ENCODE measurements around the gene MMP19. TPM values are rescaled to one million over a fixed set of nuclear protein-coding genes. Genes with fewer than 3 reads are reported as not detected.
"Not testable (repeated sequence)": the region's sequence is repeated elsewhere in the genome, so short reads cannot be mapped to it uniquely, and the experiment has no call there.

The MMP19 gene
- total RNA-seq, 1 donor from 2014 or later = 0.53 TPM

DNA sequence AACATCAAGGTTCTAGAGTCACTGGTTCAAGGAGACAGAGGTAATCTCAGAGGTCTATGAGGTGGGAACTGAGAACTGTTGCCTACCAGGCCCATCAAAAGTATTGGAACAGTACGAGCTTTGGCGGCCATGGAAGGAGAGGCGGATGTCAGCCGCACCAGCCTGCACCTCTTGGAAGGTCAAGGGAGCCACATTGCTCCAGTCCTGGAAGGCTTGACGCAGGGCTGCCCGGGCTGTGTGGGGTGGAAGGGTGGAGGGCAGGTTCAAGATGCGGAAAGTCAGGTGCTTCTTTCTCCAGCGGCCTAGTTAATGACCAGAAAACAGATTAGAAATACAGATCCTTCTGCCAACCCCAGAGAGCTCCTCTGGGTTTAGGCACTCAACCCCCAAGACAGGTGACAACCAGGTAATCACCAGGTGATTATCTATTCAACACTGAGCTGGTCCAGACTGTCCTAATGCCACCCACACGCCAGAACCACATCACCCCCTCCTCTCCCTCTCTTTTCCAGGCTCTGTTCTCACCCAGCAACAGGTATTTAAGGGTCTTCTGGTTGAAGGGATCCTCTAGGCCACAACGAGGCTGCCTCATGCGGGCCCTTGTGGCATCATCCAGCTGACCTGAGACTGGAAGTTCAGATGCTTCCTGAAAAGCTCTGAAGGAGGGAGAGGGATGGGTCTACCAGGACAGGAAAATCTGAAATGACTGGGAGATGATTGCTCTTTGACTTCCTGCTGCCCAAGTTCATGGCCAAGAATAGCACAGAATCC is 2.0 kb downstream of the MMP19 start:
- TF ChIP-seq, protein P1, sequence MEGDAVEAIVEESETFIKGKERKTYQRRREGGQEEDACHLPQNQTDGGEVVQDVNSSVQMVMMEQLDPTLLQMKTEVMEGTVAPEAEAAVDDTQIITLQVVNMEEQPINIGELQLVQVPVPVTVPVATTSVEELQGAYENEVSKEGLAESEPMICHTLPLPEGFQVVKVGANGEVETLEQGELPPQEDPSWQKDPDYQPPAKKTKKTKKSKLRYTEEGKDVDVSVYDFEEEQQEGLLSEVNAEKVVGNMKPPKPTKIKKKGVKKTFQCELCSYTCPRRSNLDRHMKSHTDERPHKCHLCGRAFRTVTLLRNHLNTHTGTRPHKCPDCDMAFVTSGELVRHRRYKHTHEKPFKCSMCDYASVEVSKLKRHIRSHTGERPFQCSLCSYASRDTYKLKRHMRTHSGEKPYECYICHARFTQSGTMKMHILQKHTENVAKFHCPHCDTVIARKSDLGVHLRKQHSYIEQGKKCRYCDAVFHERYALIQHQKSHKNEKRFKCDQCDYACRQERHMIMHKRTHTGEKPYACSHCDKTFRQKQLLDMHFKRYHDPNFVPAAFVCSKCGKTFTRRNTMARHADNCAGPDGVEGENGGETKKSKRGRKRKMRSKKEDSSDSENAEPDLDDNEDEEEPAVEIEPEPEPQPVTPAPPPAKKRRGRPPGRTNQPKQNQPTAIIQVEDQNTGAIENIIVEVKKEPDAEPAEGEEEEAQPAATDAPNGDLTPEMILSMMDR (IDR thresholded peaks at IDR 0.05; ENCODE audit: insufficient read depth, low read length, severe bottlenecking) = no peak
- no peaks in the 10 kb centered on the region for H3K36me3 ChIP-seq (ENCODE audit: control insufficient read depth, insufficient read depth, low read length)
- no peaks in the 10 kb centered on the region for H3K27me3 ChIP-seq (ENCODE audit: control insufficient read depth, insufficient read depth, low read length)
- H3K4me3 ChIP-seq (ENCODE audit: low read depth, low read length) = no peak overlapping the region
- DNase-seq (ENCODE audit: low read depth) (no peak), FAIRE-seq (no peak)

DNA sequence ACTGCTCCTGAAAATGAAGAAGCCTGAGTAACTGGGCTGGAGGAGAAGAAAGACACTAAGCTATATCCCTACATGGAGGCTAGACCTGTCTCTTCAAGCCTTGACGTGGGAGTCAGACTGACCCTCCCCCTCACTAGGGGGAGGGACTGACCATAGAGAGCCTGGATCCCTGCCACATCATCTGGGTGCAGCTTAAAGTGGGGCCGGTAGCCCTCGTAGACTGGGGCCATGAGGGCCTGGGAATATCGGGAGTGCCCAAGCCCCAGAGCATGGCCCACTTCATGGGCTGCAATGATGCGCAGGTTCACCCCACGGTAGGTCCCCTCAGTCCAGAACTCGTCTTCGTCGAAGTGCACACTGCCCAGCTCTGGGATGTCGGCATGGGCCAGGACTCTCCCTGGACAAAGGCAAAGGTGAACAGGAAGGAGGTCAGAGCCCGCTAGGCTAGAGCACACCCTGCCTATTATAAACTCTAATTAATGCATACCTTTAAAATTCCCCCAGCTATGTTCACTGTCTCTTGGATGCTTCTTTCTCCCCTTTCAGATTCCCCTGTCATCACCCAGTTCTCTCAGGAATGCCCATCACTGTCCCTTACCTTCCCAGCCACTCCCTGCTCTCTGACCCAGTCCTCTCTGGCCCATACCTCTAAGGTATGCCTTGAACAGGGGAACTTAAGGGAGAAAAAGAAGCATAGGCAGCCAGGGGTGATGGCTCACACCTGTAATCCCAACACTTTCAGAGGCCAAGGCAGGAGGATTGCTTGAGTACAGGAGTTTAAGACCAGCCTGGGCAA is 3.2 kb downstream of the MMP19 start:
- no peaks in the 10 kb centered on the region for H3K27me3 ChIP-seq (ENCODE audit: control insufficient read depth, insufficient read depth, low read length)
- H3K36me3 ChIP-seq (ENCODE audit: control insufficient read depth, insufficient read depth, low read length) = no peaks in the 10 kb centered on the region
- FAIRE-seq = no peak
- DNase-seq (ENCODE audit: low read depth) = no peak
- no peak overlapping the region for H3K4me3 ChIP-seq (ENCODE audit: low read depth, low read length)
- TF ChIP-seq, protein P1 (IDR thresholded peaks at IDR 0.05; ENCODE audit: insufficient read depth, low read length, severe bottlenecking) = no peak

GRCh38 chr12:55838361-55838760 is 4.4 kb downstream of the MMP19 start:
- H3K36me3 ChIP-seq (ENCODE audit: control insufficient read depth, insufficient read depth, low read length) = no peaks in the 10 kb centered on the region
- no peak for DNase-seq (ENCODE audit: low read depth)
- TF ChIP-seq, protein P1 (IDR thresholded peaks at IDR 0.05; ENCODE audit: insufficient read depth, low read length, severe bottlenecking) = no peak
- no peak overlapping the region for H3K4me3 ChIP-seq (ENCODE audit: low read depth, low read length)
- H3K27me3 ChIP-seq (ENCODE audit: control insufficient read depth, insufficient read depth, low read length) = no peaks in the 10 kb centered on the region
- no peak for FAIRE-seq

- not testable (repeated sequence) for H3K27me3 ChIP-seq (ENCODE audit: control insufficient read depth, insufficient read depth, low read length); FAIRE-seq; DNase-seq (ENCODE audit: low read depth); H3K36me3 ChIP-seq (ENCODE audit: control insufficient read depth, insufficient read depth, low read length); H3K4me3 ChIP-seq (ENCODE audit: low read depth, low read length)
Measured at GRCh38 chr12:55834400-55834799, 8.3 kb downstream of the MMP19 start.

- no peaks in the 10 kb centered on the region for H3K27me3 ChIP-seq (ENCODE audit: control insufficient read depth, insufficient read depth, low read length)
- H3K4me3 ChIP-seq (ENCODE audit: low read depth, low read length) = no peak overlapping the region
- DNase-seq (ENCODE audit: low read depth) (no peak), FAIRE-seq (no peak)
- TF ChIP-seq, protein P1 (IDR thresholded peaks at IDR 0.05; ENCODE audit: insufficient read depth, low read length, severe bottlenecking) = no peak
- H3K36me3 ChIP-seq (ENCODE audit: control insufficient read depth, insufficient read depth, low read length) = no peaks in the 10 kb centered on the region
Measured at GRCh38 chr12:55833056-55833455, 9.7 kb downstream of the MMP19 start.

GRCh38 chr12:55831447-55831815 is 11.3 kb downstream of the MMP19 start:
- peaks cover 1% of the 10 kb centered on the region for H3K36me3 ChIP-seq (ENCODE audit: control insufficient read depth, insufficient read depth, low read length)
- TF ChIP-seq, protein P1 (IDR thresholded peaks at IDR 0.05; ENCODE audit: insufficient read depth, low read length, severe bottlenecking) = no peak
- no peak for FAIRE-seq
- no peak for DNase-seq (ENCODE audit: low read depth)
- no peaks in the 10 kb centered on the region for H3K27me3 ChIP-seq (ENCODE audit: control insufficient read depth, insufficient read depth, low read length)
- H3K4me3 ChIP-seq (ENCODE audit: low read depth, low read length) = no peak overlapping the region
